Kidney (tissue), 14 donors: ENCODE results near the gene OR11A1. TPM values are rescaled to one million over a fixed set of nuclear protein-coding genes. Genes with fewer than 3 reads are reported as not detected.
A peak's percentile ranks its signal among the peaks of the same experiment; 100 is the strongest.
"Not testable (repeated sequence)": the region's sequence is repeated elsewhere in the genome, so short reads cannot be mapped to it uniquely, and the experiment has no call there.

Experiments
- DNase-seq, 5 donors: peaks; one replicate each; pipeline ENCODE4 v3.0.0-alpha.2; 2013 to 2020
- FAIRE-seq: peaks from 2 replicates; lab custom pipeline; 2012; peaks lifted over from hg19 to GRCh38; lab: Jason Lieb, UNC
- H3K27ac ChIP-seq, 2 donors: one replicate each; pipeline ENCODE4 v1.7.0; 2013; ENCODE audit warnings: low read depth in 2 of 2, low read length in 2 of 2, inconsistent platforms in 1 of 2
- H3K27me3 ChIP-seq: one replicate; pipeline ENCODE4 v1.7.1; 2013; ENCODE audit warnings: low read length, inconsistent platforms; ENCODE audit not compliant: control insufficient read depth, insufficient read depth
- H3K36me3 ChIP-seq, 3 donors: one replicate each; pipeline versions ENCODE4 v1.7.0 to v1.7.1; 2013; ENCODE audit warnings: low read length in 3 of 3, control low read depth in 1 of 3, inconsistent platforms in 1 of 3; ENCODE audit not compliant: insufficient read depth in 3 of 3, control insufficient read depth in 2 of 3
- H3K4me1 ChIP-seq, 3 donors: one replicate each; pipeline versions ENCODE4 v1.7.0 to v1.7.1; 2013; ENCODE audit warnings: low read length in 3 of 3, inconsistent platforms in 1 of 3, low read depth in 1 of 3; ENCODE audit not compliant: control insufficient read depth in 2 of 3, insufficient read depth in 2 of 3
- H3K4me3 ChIP-seq, 3 donors: one replicate each; pipeline versions ENCODE4 v1.7.0 to v1.8.1; 2013; ENCODE audit warnings: low read length in 3 of 3, control low read depth in 1 of 3, inconsistent platforms in 1 of 3
- H3K9ac ChIP-seq, 3 donors: one replicate each; pipeline versions ENCODE4 v1.7.0 to v1.7.1; 2013; ENCODE audit warnings: low read length in 3 of 3, control low read depth in 1 of 3, inconsistent platforms in 1 of 3
- H3K9me3 ChIP-seq, 3 donors: one replicate each; pipeline versions ENCODE4 v1.7.0 to v1.7.1; 2013; ENCODE audit warnings: low read length in 3 of 3, control low read depth in 1 of 3, inconsistent platforms in 1 of 3; ENCODE audit not compliant: control insufficient read depth in 2 of 3, insufficient read depth in 1 of 3
- CTCF ChIP-seq: IDR thresholded peaks from 3 replicates; pipeline ENCODE4 v1.5.1; 2012; ENCODE audit warnings: mild to moderate bottlenecking, moderate library complexity, borderline replicate concordance; ENCODE audit not compliant: insufficient read depth; ENCODE audit errors: extremely low read depth
- intact Hi-C: fragments of 100-400 bp; cut with DNase I; formaldehyde crosslinking; loops from one replicate; pipeline ENCODE4 v1.11.1; 2022
- polyA plus RNA-seq: library from polyadenylated mRNA; stranded (reverse); fragments of 350-450 nt; fragmentation: Illumina TruSeq; extraction: RNeasy Lipid Tissue Mini Kit (QIAGEN cat#74804); gene quantifications from one replicate; pipeline ENCODE4 v1.2.3, GENCODE V29; 2014; ENCODE audit warnings: low read depth, low replicate concordance; ENCODE audit not compliant: insufficient read depth
- total RNA-seq: library from RNA; stranded (reverse); fragmentation: NEBNext Ultra II Directional; extraction: Animal tissue kit (Norgen Biotek cat#: 25700); gene quantifications from one replicate; pipeline ENCODE4 v1.2.1, GENCODE V29; 2021
- donor health status: control.
- donor health status: control.
- donor health status: control.
- donor health status: control.
- donor health status: control.
- donor health status: DM: yes; HTN: yes; CAD: no.
- donor health status: Normal renal cell carcinoma (clear cell type).

Gene OR11A1
- total and polyA plus RNA-seq, 2 donors from 2014 or later: not detected

- Histone ChIP-seq H3K4me3 (no peak overlapping the region), H3K4me1 (no peaks in the 10 kb centered on the region), H3K9ac (no peak overlapping the region), H3K9me3 (no peaks in the 10 kb centered on the region), H3K27me3 (no peaks in the 10 kb centered on the region), H3K27ac (no peak overlapping the region), H3K36me3 (no peaks in the 10 kb centered on the region)
- no peak for FAIRE-seq
- no peak for TF ChIP-seq CTCF
- intact Hi-C loops: no loop called here
- no peak for DNase-seq
These were observed 4.3 kb upstream of the OR11A1 start for GRCh38 chr6:29461021-29461814.

GRCh38 chr6:29451471-29452193 is 5.2 kb downstream of the OR11A1 start:
- H3K27me3 ChIP-seq: no peaks in the 10 kb centered on the region
- DNase-seq (no peak), FAIRE-seq (no peak)
- intact Hi-C loops: no loop called here
- TF ChIP-seq CTCF: no peak
- no peaks in the 10 kb centered on the region for H3K4me1 ChIP-seq
- H3K9me3 ChIP-seq: no peaks in the 10 kb centered on the region
- no peak overlapping the region for H3K27ac ChIP-seq
- H3K36me3 ChIP-seq: no peaks in the 10 kb centered on the region
- H3K4me3 ChIP-seq: no peak overlapping the region
- H3K9ac ChIP-seq: no peak overlapping the region

- Histone ChIP-seq H3K9me3 (no peaks in the 10 kb centered on the region), H3K27me3 (no peaks in the 10 kb centered on the region), H3K4me3 (no peak overlapping the region), H3K27ac (no peak overlapping the region), H3K36me3 (no peaks in the 10 kb centered on the region), H3K4me1 (no peaks in the 10 kb centered on the region), H3K9ac (no peak overlapping the region)
- no peak for TF ChIP-seq CTCF
- intact Hi-C loops: no loop called here
- FAIRE-seq: no peak
- peak in 1 of 5 donors; percentile 3 for DNase-seq
These were observed 9.2 kb downstream of the OR11A1 start for GRCh38 chr6:29447670-29448069.

- H3K27ac ChIP-seq, FAIRE-seq: not testable (repeated sequence)
These were observed 12.8 kb downstream of the OR11A1 start for GRCh38 chr6:29444031-29444430.

More at GRCh38 chr6:29444031-29444430, 12.8 kb downstream of the OR11A1 start:
- H3K9me3 ChIP-seq, DNase-seq, H3K4me1 ChIP-seq, intact Hi-C loops, H3K27me3 ChIP-seq, H3K9ac ChIP-seq, H3K4me3 ChIP-seq, H3K36me3 ChIP-seq: not testable (repeated sequence)
